ENCODE data around the gene CELA3A.

CELA3A gene

DNA sequence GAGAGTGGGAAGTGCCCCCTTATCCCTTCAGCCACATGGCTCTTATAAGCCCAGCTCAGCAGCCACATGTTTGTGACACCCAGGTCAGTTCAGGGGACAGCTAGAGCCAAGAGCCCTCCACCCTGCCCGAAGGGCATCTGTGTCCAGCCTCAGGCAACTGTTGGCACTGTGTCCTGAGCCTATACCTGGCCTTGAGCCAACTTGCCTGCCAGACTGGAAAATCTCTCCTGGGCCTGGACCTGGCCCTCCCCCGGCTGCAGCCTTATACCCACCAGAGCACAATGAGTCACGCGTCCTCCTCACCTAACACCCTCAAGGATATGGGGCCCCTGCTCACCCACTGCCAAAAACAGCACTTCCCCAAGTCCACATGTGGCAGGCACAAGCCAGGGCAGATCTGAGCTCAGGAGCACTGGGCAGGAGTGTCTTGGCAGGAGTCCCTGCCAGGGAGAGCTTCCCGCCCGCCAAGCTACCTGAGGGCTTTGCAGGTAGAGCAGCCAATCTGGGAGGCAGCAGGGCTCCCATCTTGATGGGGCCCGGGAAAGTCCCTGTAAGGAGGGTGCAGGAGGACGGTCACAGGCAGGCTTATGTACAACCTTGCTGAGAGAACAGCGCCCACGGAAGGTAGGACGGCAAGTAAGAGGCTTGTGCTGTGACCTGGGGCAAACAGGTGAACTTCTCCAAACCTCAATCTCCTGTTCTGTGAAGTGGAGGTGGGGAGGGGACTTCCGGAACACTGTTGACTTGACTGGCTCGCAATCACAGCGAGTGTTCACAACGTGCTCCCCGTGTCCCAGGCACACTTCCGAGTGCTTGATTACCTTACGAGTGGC is 44.5 kb upstream of the CELA3A start:
- no peaks in the 10 kb centered on the region for H3K36me3 ChIP-seq (ENCODE audit: control insufficient read depth in 2 of 2, insufficient read depth in 1 of 2, low read length in 2 of 2)
- no peak overlapping the region for H3K4me3 ChIP-seq (ENCODE audit: low read depth, low read length)
- H3K9me3 ChIP-seq (ENCODE audit: control insufficient read depth, insufficient read depth, low read depth, low read length): no peaks in the 10 kb centered on the region
- peaks cover 6% of the 10 kb centered on the region; the same call in 1 of the 2 replicates for H3K4me1 ChIP-seq (ENCODE audit: control insufficient read depth, insufficient read depth, low read length)
- ChIA-PET POLR2A (interaction anchor here (1.3 kb wide), 1 partner anchor 18 kb away, joined by 3 read pairs; no protein-coding TSS in a partner anchor), CTCF (interaction anchor here (0.6 to 0.7 kb wide), 3 partner anchors 292 to 1480 kb away, joined by 3 to 4 read pairs (median 3); no protein-coding TSS in a partner anchor)
- H3K27ac ChIP-seq (ENCODE audit: extremely low read depth, low read depth, low read length): no peak overlapping the region; the same call in 1 of the 2 replicates
- TF ChIP-seq ZSCAN5A (tag by site-specific recombination; IDR thresholded peaks at IDR 0.05): no peak
- no peak for TF ChIP-seq BCL11B (tag by site-specific recombination; IDR thresholded peaks at IDR 0.05; ENCODE audit: low read depth)
- no peak for TF ChIP-seq ZNF133 (tag by site-specific recombination; IDR thresholded peaks at IDR 0.05)
- TF ChIP-seq ZNF585B (tag by site-specific recombination; IDR thresholded peaks at IDR 0.05): no peak
- TF ChIP-seq ZNF175 (tag by site-specific recombination; IDR thresholded peaks at IDR 0.05): no peak
- TF ChIP-seq ZNF350 (tag by site-specific recombination; IDR thresholded peaks at IDR 0.05): no peak
- TF ChIP-seq SCRT2 (tag by site-specific recombination; IDR thresholded peaks at IDR 0.05): no peak
- TF ChIP-seq ZNF830 (tag by site-specific recombination; IDR thresholded peaks at IDR 0.05; ENCODE audit: low read depth): no peak
- peak; percentile 59; the same call in 1 of the 2 replicates for TF ChIP-seq ZNF600 (tag by site-specific recombination; IDR thresholded peaks at IDR 0.05)
- no peak for TF ChIP-seq ZNF571 (tag by site-specific recombination; IDR thresholded peaks at IDR 0.05)
- no peak for TF ChIP-seq KLF8 (tag by site-specific recombination; IDR thresholded peaks at IDR 0.05)
- TF ChIP-seq ZNF19 (tag by site-specific recombination; IDR thresholded peaks at IDR 0.05; ENCODE audit: low read depth): no peak
- TF ChIP-seq OVOL3 (tag by site-specific recombination; IDR thresholded peaks at IDR 0.05): no peak
- TF ChIP-seq, protein P1, sequence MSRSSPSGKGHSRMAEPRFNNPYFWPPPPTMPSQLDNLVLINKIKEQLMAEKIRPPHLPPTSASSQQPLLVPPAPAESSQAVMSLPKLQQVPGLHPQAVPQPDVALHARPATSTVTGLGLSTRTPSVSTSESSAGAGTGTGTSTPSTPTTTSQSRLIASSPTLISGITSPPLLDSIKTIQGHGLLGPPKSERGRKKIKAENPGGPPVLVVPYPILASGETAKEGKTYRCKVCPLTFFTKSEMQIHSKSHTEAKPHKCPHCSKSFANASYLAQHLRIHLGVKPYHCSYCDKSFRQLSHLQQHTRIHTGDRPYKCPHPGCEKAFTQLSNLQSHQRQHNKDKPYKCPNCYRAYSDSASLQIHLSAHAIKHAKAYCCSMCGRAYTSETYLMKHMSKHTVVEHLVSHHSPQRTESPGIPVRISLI (tag by site-specific recombination; IDR thresholded peaks at IDR 0.05): no peak
- TF ChIP-seq ZSCAN18 (tag by site-specific recombination; IDR thresholded peaks at IDR 0.05): no peak
- TF ChIP-seq ZNF211 (tag by site-specific recombination; IDR thresholded peaks at IDR 0.05; ENCODE audit: low read depth): no peak
- TF ChIP-seq, protein P2, sequence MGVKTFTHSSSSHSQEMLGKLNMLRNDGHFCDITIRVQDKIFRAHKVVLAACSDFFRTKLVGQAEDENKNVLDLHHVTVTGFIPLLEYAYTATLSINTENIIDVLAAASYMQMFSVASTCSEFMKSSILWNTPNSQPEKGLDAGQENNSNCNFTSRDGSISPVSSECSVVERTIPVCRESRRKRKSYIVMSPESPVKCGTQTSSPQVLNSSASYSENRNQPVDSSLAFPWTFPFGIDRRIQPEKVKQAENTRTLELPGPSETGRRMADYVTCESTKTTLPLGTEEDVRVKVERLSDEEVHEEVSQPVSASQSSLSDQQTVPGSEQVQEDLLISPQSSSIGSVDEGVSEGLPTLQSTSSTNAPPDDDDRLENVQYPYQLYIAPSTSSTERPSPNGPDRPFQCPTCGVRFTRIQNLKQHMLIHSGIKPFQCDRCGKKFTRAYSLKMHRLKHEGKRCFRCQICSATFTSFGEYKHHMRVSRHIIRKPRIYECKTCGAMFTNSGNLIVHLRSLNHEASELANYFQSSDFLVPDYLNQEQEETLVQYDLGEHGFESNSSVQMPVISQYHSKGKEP (tag by site-specific recombination; IDR thresholded peaks at IDR 0.05): no peak
- TF ChIP-seq, protein P3, sequence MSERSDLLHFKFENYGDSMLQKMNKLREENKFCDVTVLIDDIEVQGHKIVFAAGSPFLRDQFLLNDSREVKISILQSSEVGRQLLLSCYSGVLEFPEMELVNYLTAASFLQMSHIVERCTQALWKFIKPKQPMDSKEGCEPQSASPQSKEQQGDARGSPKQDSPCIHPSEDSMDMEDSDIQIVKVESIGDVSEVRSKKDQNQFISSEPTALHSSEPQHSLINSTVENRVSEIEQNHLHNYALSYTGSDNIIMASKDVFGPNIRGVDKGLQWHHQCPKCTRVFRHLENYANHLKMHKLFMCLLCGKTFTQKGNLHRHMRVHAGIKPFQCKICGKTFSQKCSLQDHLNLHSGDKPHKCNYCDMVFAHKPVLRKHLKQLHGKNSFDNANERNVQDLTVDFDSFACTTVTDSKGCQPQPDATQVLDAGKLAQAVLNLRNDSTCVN (tag by site-specific recombination; optimal IDR thresholded peaks at IDR 0.05): no peak
- no peak for TF ChIP-seq CTCF (tag by site-specific recombination; IDR thresholded peaks at IDR 0.05)
- no peak for TF ChIP-seq SALL2 (tag by site-specific recombination; IDR thresholded peaks at IDR 0.05; ENCODE audit: borderline replicate concordance)
- peak; percentile 52; the same call in 1 of the 2 replicates for TF ChIP-seq SP7 (tag by site-specific recombination; IDR thresholded peaks at IDR 0.05)
- TF ChIP-seq EGR2 (tag by site-specific recombination; IDR thresholded peaks at IDR 0.05; ENCODE audit: low read depth): peak; percentile 74; the same call in 1 of the 2 replicates
- no peak for TF ChIP-seq FEZF1 (tag by site-specific recombination; IDR thresholded peaks at IDR 0.05)
- TF ChIP-seq ZNF791 (tag by site-specific recombination; IDR thresholded peaks at IDR 0.05): no peak
- no peak for TF ChIP-seq ZNF37A (tag by site-specific recombination; IDR thresholded peaks at IDR 0.05)
- TF ChIP-seq ZNF514 (tag by site-specific recombination; IDR thresholded peaks at IDR 0.05): no peak

All from HEK293 (cell line).